Brain microvascular endothelial cell (primary cell): ENCODE data around the gene CELA2B.
A peak's percentile ranks its signal among the peaks of the same experiment; 100 is the strongest.
"Not testable (repeated sequence)": the region's sequence is repeated elsewhere in the genome, so short reads cannot be mapped to it uniquely, and the experiment has no call there.

Experiments used
- DNase-seq: peaks from one replicate; pipeline ENCODE4 v3.0.0-alpha.2; 2020
- H3K27ac ChIP-seq: fragments of 250-450 bp; sonication (Bioruptor Pico); 2 replicates; pipeline ENCODE4 v1.5.1; 2020; ENCODE audit warnings: mild to moderate bottlenecking, moderate library complexity
- H3K27me3 ChIP-seq: fragments of 250-450 bp; sonication (Bioruptor Pico); replicated peaks from 2 replicates; pipeline ENCODE4 v1.5.1; 2020; ENCODE audit warnings: mild to moderate bottlenecking
- H3K36me3 ChIP-seq: fragments of 250-450 bp; sonication (Bioruptor Pico); replicated peaks from 2 replicates; pipeline ENCODE4 v1.5.1; 2020; ENCODE audit warnings: mild to moderate bottlenecking
- H3K4me3 ChIP-seq: 2 replicates; pipeline ENCODE4 v1.5.1; 2011; ENCODE audit warnings: low read depth, mild to moderate bottlenecking, control low read depth, low read length, moderate library complexity
- CTCF ChIP-seq: IDR thresholded peaks from 2 replicates; pipeline ENCODE4 v1.5.1; 2011; ENCODE audit warnings: low read depth, mild to moderate bottlenecking, moderate library complexity, low read length, control low read depth, inconsistent platforms; ENCODE audit errors: missing control alignments
- in situ Hi-C: cut with HindIII; loops from 2 replicates; pipeline ENCODE4 v1.10.0; 2017; ENCODE audit warnings: low sequenced_read_pairs, low pct_ligation_motif_present

Gene CELA2B

GRCh38 chr1:15429701-15430149, 46.2 kb upstream of the CELA2B start:
- no peak for TF ChIP-seq CTCF
- H3K4me3 ChIP-seq: no peak overlapping the region
- H3K27ac ChIP-seq: no peak overlapping the region
- in situ Hi-C loops: no loop called here
- H3K36me3 ChIP-seq: no peaks in the 10 kb centered on the region
- no peaks in the 10 kb centered on the region for H3K27me3 ChIP-seq
- peak; percentile 62 for DNase-seq

GRCh38 chr1:15430787-15431570, 44.9 kb upstream of the CELA2B start:
- Histone ChIP-seq H3K27ac (no peak overlapping the region), H3K4me3 (no peak overlapping the region), H3K36me3 (no peaks in the 10 kb centered on the region), H3K27me3 (no peaks in the 10 kb centered on the region)
- peak; percentile 96 for TF ChIP-seq CTCF
- in situ Hi-C loops: no loop called here
- peak; percentile 58 for DNase-seq

- no peak for DNase-seq
- Histone ChIP-seq H3K27me3 (no peaks in the 10 kb centered on the region), H3K4me3 (no peak overlapping the region), H3K27ac (no peak overlapping the region), H3K36me3 (no peaks in the 10 kb centered on the region)
- no peak for TF ChIP-seq CTCF
- in situ Hi-C loops: no loop called here
Measured at GRCh38 chr1:15431571-15431948, 44.3 kb upstream of the CELA2B start.

- Histone ChIP-seq H3K27ac (no peak overlapping the region), H3K4me3 (no peak overlapping the region), H3K27me3 (no peaks in the 10 kb centered on the region), H3K36me3 (no peaks in the 10 kb centered on the region)
- no peak for DNase-seq
- no peak for TF ChIP-seq CTCF
- in situ Hi-C loops: no loop called here
Measured at GRCh38 chr1:15432324-15432723, 43.6 kb upstream of the CELA2B start.

GRCh38 chr1:15433471-15433870, 42.4 kb upstream of the CELA2B start:
- Histone ChIP-seq H3K27me3 (no peaks in the 10 kb centered on the region), H3K27ac (no peak overlapping the region), H3K4me3 (no peak overlapping the region), H3K36me3 (no peaks in the 10 kb centered on the region)
- in situ Hi-C loops: no loop called here
- no peak for DNase-seq
- no peak for TF ChIP-seq CTCF

- in situ Hi-C loops, H3K36me3 ChIP-seq, H3K27me3 ChIP-seq, DNase-seq, H3K4me3 ChIP-seq, H3K27ac ChIP-seq: not testable (repeated sequence)
Measured at GRCh38 chr1:15434739-15435138, 41.2 kb upstream of the CELA2B start.
